Thoracic aorta (tissue), 2 donors: ENCODE results near the gene MAGOHB. TPM values are rescaled to one million over a fixed set of nuclear protein-coding genes. Genes with fewer than 3 reads are reported as not detected.

Experiments used
- ATAC-seq: fragments of 150-250 bp; one replicate; pipeline ENCODE4 v1.8.0; 2017; ENCODE audit warnings: low read depth; ENCODE audit not compliant: insufficient number of reproducible peaks, low FRiP score
- DNase-seq: peaks from one replicate; pipeline ENCODE4 v3.0.0-alpha.2; 2020; ENCODE audit warnings: low spot score
- H3K27ac ChIP-seq, 2 donors: fragments of 200-600 bp; sonication (generic); 1 replicate in 1 of 2; 2 replicates in 1 of 2; pipeline ENCODE4 v1.5.1; 2016; ENCODE audit warnings: mild to moderate bottlenecking in 2 of 2, moderate library complexity in 2 of 2
- H3K27me3 ChIP-seq: fragments of 200-600 bp; sonication (generic); replicated peaks from 2 replicates; pipeline ENCODE4 v1.6.0; 2016; ENCODE audit warnings: mild to moderate bottlenecking; ENCODE audit not compliant: insufficient read depth
- H3K36me3 ChIP-seq: fragments of 200-600 bp; sonication (generic); one replicate; pipeline ENCODE4 v1.5.1; 2016
- H3K4me1 ChIP-seq, 2 donors: fragments of 200-600 bp; sonication (generic); 1 replicate in 1 of 2; 2 replicates in 1 of 2; pipeline versions ENCODE4 v1.5.1 to v1.6.0; 2016; ENCODE audit warnings: low read depth in 2 of 2, mild to moderate bottlenecking in 1 of 2; ENCODE audit not compliant: control insufficient read depth in 1 of 2
- H3K4me3 ChIP-seq: fragments of 200-600 bp; sonication (generic); 2 replicates; pipeline ENCODE4 v1.5.1; 2016; ENCODE audit warnings: mild to moderate bottlenecking
- H3K9me3 ChIP-seq: fragments of 200-600 bp; sonication (generic); 2 replicates; pipeline ENCODE4 v1.5.1; 2016
- CTCF ChIP-seq: fragments of 200-600 bp; sonication (generic); IDR thresholded peaks from one replicate; pipeline ENCODE4 v1.5.1; 2019; ENCODE audit warnings: antibody characterized with exemption
- total RNA-seq, 2 donors: library from RNA; depleted of rRNA; stranded (reverse); fragments of >200 nt; gene quantifications; one replicate each; pipeline versions ENCODE4 v1.1.0 to v1.2.3, GENCODE V29; 2016

The MAGOHB gene
- total RNA-seq, 2 donors from 2014 or later, result 8.2 to 25.3 TPM

GRCh38 chr12:10601860-10602259 lies 11.5 kb downstream of the MAGOHB start:
- Histone ChIP-seq H3K27me3 (no peaks in the 10 kb centered on the region), H3K9me3 (no peaks in the 10 kb centered on the region), H3K4me3 (no peak overlapping the region), H3K4me1 (no peaks in the 10 kb centered on the region), H3K36me3 (peaks cover 1% of the 10 kb centered on the region), H3K27ac (no peak overlapping the region)
- TF ChIP-seq CTCF, result no peak
- DNase-seq (no peak), ATAC-seq (no peak)

- no peaks in the 10 kb centered on the region for H3K36me3 ChIP-seq
- H3K9me3 ChIP-seq, result no peaks in the 10 kb centered on the region
- TF ChIP-seq CTCF, result no peak
- no peak overlapping the region for H3K4me3 ChIP-seq
- no peak overlapping the region for H3K27ac ChIP-seq
- DNase-seq (no peak), ATAC-seq (no peak)
- no peaks in the 10 kb centered on the region for H3K4me1 ChIP-seq
- H3K27me3 ChIP-seq, result no peaks in the 10 kb centered on the region
Measured at GRCh38 chr12:10600988-10601387, 12.4 kb downstream of the MAGOHB start.

- Histone ChIP-seq H3K27ac (no peak overlapping the region), H3K36me3 (no peaks in the 10 kb centered on the region), H3K27me3 (no peaks in the 10 kb centered on the region), H3K9me3 (no peaks in the 10 kb centered on the region), H3K4me1 (no peaks in the 10 kb centered on the region), H3K4me3 (no peak overlapping the region)
- no peak for DNase-seq
- TF ChIP-seq CTCF, result no peak
- ATAC-seq, result no peak
Measured at GRCh38 chr12:10595881-10596280, 17.5 kb downstream of the MAGOHB start.

- ATAC-seq, result no peak
Measured at GRCh38 chr12:10590966-10591365, 22.4 kb downstream of the MAGOHB start.

DNA sequence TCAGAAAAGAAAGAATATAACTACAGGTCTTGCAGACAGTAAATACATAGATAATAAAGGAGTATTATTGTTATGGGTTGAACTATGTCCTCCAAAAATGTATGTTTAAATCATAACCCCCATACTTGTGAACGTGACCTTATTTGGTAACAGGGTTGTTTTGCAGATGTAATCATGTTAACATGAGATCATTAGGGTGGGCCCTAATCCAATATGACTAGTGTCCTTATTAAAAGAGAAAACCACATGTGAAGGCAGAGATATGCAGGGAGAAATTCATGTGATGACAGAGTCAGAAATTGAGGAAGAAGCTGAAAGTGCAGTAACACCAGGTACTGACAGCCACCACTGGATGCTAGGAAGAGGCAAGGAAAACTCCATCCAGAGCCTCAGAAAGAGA lies 29.0 kb downstream of the MAGOHB start:
- no peak for DNase-seq

More at GRCh38 chr12:10590966-10591365, 22.4 kb downstream of the MAGOHB start:
- Histone ChIP-seq H3K4me1 (no peaks in the 10 kb centered on the region), H3K36me3 (no peaks in the 10 kb centered on the region), H3K27ac (no peak overlapping the region), H3K9me3 (no peaks in the 10 kb centered on the region), H3K27me3 (no peaks in the 10 kb centered on the region), H3K4me3 (no peak overlapping the region)
- no peak for TF ChIP-seq CTCF
- DNase-seq, result no peak

More for the DNA sequence above, 29.0 kb downstream of the MAGOHB start:
- Histone ChIP-seq H3K36me3 (no peaks in the 10 kb centered on the region), H3K4me3 (no peak overlapping the region), H3K9me3 (no peaks in the 10 kb centered on the region), H3K27ac (no peak overlapping the region), H3K4me1 (no peaks in the 10 kb centered on the region), H3K27me3 (no peaks in the 10 kb centered on the region)
- no peak for ATAC-seq
- no peak for TF ChIP-seq CTCF
